Activated CD4-positive, alpha-beta T cell treated with anti-CD3 and anti-CD28 coated beads, Interleukin-2, amount 50 U/mL, for 16 hours (primary cell): Measurements from ENCODE around the gene SLIT3.

ENCODE experiments used
- DNase-seq: peaks from one replicate; pipeline ENCODE4 v3.0.0-alpha.2; 2020

The SLIT3 gene

GRCh38 chr5:169064093-169064492, 236.8 kb downstream of the SLIT3 start:
- DNase-seq = no peak

- DNase-seq = no peak
Observed at GRCh38 chr5:169063316-169063953, 237.5 kb downstream of the SLIT3 start.

GRCh38 chr5:169062690-169063089, 238.2 kb downstream of the SLIT3 start:
- DNase-seq = no peak

- no peak for DNase-seq
Observed at GRCh38 chr5:169054506-169054905, 246.4 kb downstream of the SLIT3 start.

GRCh38 chr5:169052207-169052606, 248.7 kb downstream of the SLIT3 start:
- no peak for DNase-seq

- DNase-seq = no peak
Observed at GRCh38 chr5:169051351-169051750, 249.6 kb downstream of the SLIT3 start.

- DNase-seq = no peak
Observed at GRCh38 chr5:169050636-169051035, 250.3 kb downstream of the SLIT3 start.

GRCh38 chr5:169050146-169050571, 250.8 kb downstream of the SLIT3 start:
- DNase-seq = no peak

- DNase-seq = no peak
Observed at GRCh38 chr5:169049712-169050111, 251.2 kb downstream of the SLIT3 start.

- no peak for DNase-seq
Observed at GRCh38 chr5:169048181-169049125, 252.5 kb downstream of the SLIT3 start.

- no peak for DNase-seq
Observed at GRCh38 chr5:169044962-169045361, 256.0 kb downstream of the SLIT3 start.

- no peak for DNase-seq
Observed at GRCh38 chr5:169041180-169041579, 259.8 kb downstream of the SLIT3 start.

GRCh38 chr5:169039592-169039991, 261.3 kb downstream of the SLIT3 start:
- no peak for DNase-seq

GRCh38 chr5:169037466-169037865, 263.5 kb downstream of the SLIT3 start:
- DNase-seq = no peak

GRCh38 chr5:169036079-169036805, 264.7 kb downstream of the SLIT3 start:
- DNase-seq = no peak

GRCh38 chr5:169029661-169030274, 271.2 kb downstream of the SLIT3 start:
- no peak for DNase-seq

GRCh38 chr5:169029037-169029436, 271.9 kb downstream of the SLIT3 start:
- DNase-seq = no peak

- DNase-seq = no peak
Observed at GRCh38 chr5:169027501-169028061, 273.4 kb downstream of the SLIT3 start.

GRCh38 chr5:169025491-169025890, 275.4 kb downstream of the SLIT3 start:
- no peak for DNase-seq

GRCh38 chr5:169024421-169024820, 276.5 kb downstream of the SLIT3 start:
- no peak for DNase-seq

- DNase-seq = no peak
Observed at GRCh38 chr5:169022718-169023117, 278.2 kb downstream of the SLIT3 start.

- no peak for DNase-seq
Observed at GRCh38 chr5:169020102-169020501, 280.8 kb downstream of the SLIT3 start.

- no peak for DNase-seq
Observed at GRCh38 chr5:169018925-169019324, 282.0 kb downstream of the SLIT3 start.
